ENCODE measurements around the gene PCDHA12.
"Not testable (repeated sequence)": the region's sequence is repeated elsewhere in the genome, so short reads cannot be mapped to it uniquely, and the experiment has no call there.

PCDHA12 gene, protein sequence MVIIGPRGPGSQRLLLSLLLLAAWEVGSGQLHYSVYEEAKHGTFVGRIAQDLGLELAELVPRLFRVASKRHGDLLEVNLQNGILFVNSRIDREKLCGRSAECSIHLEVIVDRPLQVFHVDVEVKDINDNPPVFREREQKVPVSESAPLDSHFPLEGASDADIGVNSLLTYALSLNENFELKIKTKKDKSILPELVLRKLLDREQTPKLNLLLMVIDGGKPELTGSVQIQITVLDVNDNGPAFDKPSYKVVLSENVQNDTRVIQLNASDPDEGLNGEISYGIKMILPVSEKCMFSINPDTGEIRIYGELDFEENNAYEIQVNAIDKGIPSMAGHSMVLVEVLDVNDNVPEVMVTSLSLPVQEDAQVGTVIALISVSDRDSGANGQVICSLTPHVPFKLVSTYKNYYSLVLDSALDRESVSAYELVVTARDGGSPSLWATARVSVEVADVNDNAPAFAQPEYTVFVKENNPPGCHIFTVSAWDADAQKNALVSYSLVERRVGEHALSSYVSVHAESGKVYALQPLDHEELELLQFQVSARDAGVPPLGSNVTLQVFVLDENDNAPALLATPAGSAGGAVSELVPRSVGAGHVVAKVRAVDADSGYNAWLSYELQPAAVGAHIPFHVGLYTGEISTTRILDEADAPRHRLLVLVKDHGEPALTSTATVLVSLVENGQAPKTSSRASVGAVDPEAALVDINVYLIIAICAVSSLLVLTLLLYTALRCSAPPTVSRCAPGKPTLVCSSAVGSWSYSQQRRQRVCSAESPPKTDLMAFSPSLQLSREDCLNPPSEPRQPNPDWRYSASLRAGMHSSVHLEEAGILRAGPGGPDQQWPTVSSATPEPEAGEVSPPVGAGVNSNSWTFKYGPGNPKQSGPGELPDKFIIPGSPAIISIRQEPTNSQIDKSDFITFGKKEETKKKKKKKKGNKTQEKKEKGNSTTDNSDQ

DNA sequence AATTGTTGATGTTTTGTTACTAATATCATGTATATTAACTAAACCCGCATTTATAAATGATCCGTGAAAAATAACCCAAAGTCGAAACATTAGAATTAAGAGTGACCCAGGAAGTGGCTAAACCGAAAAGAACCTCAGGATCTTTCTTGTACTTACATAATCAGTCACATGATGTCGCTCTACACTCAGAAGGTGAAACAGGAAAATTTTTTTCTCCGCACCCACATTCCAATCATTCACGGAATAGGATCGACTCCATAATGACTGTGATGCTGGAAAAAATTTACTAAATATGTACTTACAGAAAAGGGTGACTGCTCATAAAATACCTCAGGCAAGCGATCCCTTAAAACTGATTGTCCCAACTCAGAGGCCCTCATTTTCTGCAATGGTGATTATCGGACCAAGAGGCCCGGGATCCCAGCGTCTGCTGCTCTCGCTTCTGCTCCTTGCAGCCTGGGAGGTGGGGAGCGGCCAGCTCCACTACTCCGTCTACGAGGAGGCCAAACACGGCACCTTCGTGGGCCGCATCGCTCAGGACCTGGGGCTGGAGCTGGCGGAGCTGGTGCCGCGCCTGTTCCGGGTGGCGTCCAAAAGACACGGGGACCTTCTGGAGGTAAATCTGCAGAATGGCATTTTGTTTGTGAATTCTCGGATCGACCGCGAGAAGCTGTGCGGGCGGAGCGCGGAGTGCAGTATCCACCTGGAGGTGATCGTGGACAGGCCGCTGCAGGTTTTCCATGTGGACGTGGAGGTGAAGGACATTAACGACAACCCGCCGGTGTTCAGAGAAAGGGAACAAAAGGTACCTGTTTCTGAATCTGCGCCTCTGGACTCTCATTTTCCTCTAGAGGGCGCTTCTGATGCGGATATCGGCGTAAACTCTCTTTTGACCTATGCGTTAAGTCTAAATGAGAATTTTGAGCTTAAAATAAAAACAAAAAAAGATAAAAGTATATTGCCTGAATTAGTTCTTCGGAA lies at the start of gene PCDHA12:
PCDHA12 (plus strand) TSS at position 224 of the 981 bp plus-strand sequence; CDS start at position 389, 165 bp downstream.
- no peak for DNase-seq (ENCODE audit: low read depth in 1 of 2, low spot score in 1 of 2)

DNA sequence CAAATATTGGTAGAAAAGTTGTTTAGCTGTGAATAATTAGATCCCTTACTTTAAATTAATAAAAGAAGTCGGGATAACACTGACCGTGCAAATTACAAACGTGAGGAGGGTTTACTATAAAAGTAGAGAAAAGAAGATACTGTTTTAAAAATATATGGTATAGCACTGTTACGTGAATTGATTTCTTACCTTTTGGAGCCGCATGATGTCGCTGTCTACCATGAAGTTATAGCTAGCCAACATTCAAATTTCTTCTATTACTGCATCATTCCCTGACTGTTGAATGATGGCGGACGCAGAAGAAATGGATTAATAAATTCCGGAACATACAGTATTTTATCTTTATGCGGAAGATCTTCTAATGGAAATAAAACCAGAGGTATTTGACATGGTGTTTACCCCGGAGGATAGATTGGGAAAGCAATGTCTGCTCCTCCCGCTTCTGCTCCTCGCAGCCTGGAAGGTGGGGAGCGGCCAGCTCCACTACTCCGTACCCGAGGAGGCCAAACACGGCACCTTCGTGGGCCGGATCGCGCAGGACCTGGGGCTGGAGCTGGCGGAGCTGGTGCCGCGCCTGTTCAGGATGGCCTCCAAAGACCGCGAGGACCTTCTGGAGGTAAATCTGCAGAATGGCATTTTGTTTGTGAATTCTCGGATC lies 47.3 kb upstream of the PCDHA12 start, which contains the start of gene PCDHA6:
PCDHA6 (plus strand) TSS at position 257 of the 658 bp plus-strand sequence; CDS start at position 389, 132 bp downstream.
- no peak for DNase-seq (ENCODE audit: low read depth in 1 of 2, low spot score in 1 of 2)

DNA sequence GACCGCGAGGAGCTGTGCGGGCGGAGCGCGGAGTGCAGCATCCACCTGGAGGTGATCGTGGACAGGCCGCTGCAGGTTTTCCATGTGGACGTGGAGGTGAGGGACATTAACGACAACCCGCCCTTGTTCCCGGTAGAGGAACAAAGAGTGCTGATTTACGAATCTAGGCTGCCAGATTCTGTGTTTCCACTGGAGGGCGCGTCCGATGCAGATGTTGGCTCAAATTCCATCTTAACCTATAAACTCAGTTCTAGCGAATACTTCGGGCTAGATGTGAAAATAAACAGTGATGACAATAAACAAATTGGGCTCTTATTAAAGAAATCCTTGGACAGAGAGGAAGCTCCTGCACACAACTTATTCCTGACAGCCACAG lies 46.8 kb upstream of the PCDHA12 start:
- no peak for DNase-seq (ENCODE audit: low read depth in 1 of 2, low spot score in 1 of 2)

DNA sequence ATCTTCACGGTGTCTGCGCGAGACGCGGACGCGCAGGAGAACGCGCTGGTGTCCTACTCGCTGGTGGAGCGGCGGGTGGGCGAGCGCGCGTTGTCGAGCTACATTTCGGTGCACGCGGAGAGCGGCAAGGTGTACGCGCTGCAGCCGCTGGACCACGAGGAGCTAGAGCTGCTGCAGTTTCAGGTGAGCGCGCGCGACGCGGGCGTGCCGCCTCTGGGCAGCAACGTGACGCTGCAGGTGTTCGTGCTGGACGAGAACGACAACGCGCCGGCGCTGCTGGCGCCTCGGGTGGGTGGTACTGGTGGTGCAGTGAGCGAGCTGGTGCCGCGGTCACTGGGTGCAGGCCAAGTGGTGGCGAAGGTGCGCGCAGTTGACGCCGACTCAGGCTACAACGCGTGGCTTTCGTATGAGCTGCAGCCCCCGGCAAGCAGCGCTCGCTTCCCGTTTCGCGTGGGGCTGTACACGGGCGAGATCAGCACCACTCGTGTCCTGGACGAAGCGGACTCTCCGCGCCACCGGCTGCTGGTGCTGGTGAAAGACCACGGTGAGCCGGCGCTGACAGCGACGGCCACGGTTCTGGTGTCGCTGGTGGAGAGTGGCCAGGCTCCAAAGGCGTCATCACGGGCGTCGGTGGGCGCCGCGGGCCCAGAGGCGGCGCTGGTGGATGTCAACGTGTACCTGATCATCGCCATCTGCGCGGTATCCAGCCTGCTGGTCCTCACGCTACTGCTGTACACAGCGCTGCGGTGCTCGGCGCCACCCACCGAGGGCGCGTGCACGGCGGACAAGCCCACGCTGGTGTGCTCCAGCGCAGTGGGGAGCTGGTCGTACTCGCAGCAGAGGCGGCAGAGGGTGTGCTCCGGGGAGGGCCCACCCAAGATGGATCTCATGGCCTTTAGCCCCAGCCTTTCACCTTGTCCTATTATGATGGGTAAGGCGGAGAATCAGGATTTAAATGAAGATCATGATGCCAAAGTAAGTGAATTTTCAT lies 45.3 kb upstream of the PCDHA12 start:
- not testable (repeated sequence) for DNase-seq (ENCODE audit: low read depth in 1 of 2, low spot score in 1 of 2)

DNA sequence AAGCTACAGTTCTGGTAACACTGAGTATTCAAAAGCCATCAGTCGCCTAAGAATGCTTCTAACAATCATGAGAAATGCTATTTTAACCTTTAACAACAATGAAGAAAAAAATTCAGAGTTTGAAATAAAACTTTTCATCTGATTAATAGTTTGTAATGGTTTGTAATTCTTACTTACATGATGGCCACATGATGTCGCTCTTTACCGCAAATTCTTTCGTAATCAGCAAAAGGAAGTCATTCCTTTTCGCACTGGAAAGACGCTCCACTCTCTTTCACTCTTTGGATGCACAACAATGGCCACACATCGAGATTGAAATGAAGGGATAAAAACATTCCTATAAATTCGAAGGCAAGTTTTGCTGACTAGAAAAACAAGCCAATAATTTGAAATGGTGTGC lies 41.1 kb upstream of the PCDHA12 start, which contains the start of gene PCDHA7:
PCDHA7 (plus strand) TSS at position 277 of the 400 bp plus-strand sequence; CDS start at position 392, 115 bp downstream.
- no peak for DNase-seq (ENCODE audit: low read depth in 1 of 2, low spot score in 1 of 2)

DNA sequence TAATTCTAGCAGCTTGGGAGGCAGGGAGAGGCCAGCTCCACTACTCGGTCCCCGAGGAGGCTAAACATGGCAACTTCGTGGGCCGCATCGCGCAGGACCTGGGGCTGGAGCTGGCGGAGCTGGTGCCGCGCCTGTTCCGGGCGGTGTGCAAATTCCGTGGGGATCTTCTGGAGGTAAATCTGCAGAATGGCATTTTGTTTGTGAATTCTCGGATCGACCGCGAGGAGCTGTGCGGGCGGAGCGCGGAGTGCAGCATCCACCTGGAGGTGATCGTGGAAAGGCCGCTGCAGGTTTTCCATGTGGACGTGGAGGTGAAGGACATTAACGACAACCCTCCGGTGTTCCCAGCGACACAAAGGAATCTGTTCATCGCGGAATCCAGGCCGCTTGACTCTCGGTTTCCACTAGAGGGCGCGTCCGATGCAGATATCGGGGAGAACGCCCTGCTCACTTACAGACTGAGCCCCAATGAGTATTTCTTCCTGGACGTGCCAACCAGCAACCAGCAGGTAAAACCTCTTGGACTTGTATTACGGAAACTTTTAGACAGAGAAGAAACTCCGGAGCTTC lies 40.6 kb upstream of the PCDHA12 start:
- not testable (repeated sequence) for DNase-seq (ENCODE audit: low read depth in 1 of 2, low spot score in 1 of 2)

DNA sequence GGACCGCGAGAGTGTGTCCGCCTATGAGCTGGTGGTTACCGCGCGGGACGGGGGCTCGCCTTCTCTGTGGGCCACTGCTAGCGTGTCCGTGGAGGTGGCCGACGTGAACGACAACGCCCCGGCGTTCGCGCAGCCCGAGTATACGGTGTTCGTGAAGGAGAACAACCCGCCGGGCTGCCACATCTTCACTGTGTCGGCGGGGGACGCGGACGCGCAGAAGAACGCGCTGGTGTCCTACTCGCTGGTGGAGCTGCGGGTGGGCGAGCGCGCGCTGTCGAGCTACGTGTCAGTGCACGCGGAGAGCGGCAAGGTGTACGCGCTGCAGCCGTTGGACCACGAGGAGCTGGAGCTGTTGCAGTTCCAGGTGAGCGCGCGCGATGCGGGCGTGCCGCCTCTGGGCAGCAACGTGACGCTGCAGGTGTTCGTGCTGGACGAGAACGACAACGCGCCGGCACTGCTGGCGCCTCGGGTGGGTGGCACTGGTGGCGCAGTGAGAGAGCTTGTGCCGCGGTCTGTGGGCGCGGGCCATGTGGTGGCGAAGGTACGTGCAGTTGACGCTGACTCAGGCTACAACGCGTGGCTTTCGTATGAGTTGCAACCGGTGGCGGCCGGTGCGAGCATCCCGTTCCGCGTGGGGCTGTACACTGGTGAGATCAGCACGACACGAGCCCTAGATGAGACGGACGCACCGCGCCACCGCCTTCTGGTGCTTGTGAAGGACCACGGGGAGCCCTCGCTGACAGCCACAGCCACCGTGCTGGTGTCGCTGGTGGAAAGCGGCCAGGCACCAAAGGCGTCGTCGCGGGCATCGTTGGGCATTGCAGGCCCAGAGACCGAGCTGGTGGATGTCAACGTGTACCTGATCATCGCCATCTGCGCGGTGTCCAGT lies 39.2 kb upstream of the PCDHA12 start:
- no peak for DNase-seq (ENCODE audit: low read depth in 1 of 2, low spot score in 1 of 2)

DNA sequence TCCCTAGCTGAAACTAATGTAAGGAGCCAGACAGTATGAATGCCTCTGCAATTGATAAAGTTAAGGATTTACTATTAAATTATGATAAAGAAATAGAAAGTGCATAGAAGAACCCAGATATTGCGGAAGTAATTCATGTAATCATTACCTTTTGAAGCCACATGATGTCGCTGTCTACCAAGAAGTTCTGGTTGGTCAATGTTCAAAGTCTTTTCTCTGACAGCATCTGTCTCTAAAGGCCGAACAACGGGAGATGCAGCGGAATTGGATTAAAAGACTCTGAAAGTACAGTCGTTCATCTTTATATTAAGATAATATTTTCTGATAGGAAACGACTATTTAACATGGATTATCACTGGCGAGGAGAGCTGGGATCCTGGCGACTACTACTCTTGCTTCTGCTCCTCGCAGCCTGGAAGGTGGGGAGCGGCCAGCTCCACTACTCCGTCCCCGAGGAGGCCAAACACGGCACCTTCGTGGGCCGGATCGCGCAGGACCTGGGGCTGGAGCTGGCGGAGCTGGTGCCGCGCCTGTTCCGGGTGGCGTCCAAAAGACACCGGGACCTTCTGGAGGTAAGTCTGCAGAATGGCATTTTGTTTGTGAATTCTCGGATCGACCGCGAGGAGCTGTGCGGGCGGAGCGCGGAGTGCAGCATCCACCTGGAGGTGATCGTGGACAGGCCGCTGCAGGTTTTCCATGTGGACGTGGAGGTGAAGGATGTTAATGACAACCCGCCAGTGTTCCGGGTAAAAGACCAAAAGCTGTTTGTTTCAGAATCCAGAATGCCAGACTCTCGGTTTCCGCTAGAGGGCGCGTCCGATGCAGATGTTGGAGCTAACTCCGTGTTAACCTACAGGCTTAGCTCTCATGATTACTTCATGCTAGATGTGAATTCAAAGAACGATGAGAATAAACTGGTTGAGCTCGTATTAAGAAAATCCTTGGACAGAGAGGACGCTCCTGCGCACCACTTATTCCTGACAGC lies 33.8 kb upstream of the PCDHA12 start, which contains the start of gene PCDHA8:
PCDHA8 (plus strand) TSS at position 210 of the 985 bp plus-strand sequence; CDS start at position 345, 135 bp downstream.
- no peak for DNase-seq (ENCODE audit: low read depth in 1 of 2, low spot score in 1 of 2)

DNA sequence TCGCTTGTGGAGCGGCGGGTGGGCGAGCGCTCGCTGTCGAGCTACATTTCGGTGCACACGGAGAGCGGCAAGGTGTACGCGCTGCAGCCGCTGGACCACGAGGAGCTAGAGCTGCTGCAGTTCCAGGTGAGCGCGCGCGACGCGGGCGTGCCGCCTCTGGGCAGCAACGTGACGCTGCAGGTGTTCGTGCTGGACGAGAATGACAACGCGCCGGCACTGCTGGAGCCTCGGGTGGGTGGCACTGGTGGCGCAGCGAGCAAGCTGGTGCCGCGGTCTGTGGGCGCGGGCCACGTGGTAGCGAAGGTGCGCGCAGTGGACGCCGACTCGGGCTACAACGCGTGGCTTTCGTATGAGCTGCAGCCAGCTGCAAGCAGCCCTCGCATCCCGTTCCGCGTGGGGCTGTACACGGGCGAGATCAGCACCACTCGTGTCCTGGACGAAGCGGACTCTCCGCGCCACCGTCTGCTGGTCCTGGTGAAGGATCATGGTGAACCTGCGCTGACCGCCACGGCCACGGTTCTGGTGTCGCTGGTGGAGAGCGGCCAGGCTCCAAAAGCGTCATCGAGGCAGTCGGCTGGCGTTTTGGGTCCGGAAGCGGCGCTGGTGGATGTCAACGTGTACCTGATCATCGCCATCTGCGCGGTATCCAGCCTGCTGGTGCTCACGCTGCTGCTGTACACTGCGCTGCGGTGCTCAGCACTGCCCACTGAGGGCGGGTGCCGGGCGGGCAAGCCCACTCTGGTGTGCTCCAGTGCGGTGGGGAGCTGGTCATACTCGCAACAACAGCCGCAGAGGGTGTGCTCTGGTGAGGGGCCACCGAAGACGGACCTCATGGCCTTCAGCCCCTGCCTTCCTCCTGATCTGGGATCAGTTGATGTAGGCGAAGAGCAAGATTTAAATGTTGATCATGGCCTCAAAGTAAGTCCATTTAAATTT lies 32.0 kb upstream of the PCDHA12 start:
- no peak for DNase-seq (ENCODE audit: low read depth in 1 of 2, low spot score in 1 of 2)

DNA sequence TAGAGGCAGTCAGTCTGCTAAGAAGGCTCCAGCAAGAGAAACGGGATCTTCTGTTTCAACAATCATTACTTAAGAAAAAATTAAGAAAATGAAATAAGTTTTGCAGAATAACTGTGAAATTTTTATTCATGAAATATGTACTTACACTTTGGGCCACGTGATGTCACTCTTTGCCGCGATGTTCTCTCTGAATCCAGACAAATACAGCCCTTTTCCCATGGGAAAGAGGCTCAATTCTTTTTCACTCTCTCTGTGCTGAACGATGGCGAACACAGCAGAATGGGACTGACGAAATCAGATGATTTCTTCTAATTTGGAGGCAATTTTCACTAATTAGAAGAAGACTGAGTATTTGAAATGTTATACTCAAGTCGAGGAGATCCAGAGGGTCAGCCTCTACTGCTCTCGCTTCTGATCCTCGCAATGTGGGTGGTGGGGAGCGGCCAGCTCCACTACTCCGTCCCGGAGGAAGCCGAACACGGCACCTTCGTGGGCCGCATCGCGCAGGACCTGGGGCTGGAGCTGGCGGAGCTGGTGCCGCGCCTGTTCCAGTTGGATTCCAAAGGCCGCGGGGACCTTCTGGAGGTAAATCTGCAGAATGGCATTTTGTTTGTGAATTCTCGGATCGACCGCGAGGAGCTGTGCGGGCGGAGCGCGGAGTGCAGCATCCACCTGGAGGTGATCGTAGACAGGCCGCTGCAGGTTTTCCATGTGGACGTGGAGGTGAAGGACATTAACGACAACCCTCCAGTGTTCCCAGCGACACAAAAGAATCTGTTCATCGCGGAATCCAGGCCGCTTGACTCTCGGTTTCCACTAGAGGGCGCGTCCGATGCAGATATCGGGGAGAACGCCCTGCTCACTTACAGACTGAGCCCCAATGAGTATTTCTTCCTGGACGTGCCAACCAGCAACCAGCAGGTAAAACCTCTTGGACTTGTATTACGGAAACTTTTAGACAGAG lies 26.7 kb upstream of the PCDHA12 start, which contains the start of gene PCDHA9:
PCDHA9 (plus strand) TSS at position 244 of the 964 bp plus-strand sequence; CDS start at position 358, 114 bp downstream.
- DNase-seq (ENCODE audit: low read depth in 1 of 2, low spot score in 1 of 2), result not testable (repeated sequence)

DNA sequence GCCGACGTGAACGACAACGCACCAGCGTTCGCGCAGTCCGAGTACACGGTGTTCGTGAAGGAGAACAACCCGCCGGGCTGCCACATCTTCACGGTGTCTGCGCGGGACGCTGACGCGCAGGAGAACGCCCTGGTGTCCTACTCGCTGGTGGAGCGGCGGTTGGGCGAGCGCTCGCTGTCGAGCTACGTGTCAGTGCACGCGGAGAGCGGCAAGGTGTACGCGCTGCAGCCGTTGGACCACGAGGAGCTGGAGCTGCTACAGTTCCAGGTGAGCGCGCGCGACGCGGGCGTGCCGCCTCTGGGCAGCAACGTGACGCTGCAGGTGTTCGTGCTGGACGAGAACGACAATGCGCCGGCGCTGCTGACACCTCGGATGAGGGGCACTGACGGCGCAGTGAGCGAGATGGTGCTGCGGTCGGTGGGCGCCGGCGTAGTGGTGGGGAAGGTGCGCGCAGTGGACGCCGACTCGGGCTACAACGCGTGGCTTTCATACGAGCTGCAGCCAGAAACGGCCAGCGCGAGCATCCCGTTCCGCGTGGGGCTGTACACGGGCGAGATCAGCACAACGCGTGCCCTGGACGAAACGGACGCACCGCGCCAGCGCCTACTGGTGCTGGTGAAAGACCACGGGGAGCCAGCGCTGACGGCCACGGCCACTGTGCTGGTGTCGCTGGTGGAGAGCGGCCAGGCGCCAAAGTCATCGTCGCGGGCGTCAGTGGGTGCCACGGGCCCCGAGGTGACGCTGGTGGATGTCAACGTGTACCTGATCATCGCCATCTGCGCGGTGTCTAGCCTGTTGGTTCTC lies 25.1 kb upstream of the PCDHA12 start:
- DNase-seq (ENCODE audit: low read depth in 1 of 2, low spot score in 1 of 2), result not testable (repeated sequence)

DNA sequence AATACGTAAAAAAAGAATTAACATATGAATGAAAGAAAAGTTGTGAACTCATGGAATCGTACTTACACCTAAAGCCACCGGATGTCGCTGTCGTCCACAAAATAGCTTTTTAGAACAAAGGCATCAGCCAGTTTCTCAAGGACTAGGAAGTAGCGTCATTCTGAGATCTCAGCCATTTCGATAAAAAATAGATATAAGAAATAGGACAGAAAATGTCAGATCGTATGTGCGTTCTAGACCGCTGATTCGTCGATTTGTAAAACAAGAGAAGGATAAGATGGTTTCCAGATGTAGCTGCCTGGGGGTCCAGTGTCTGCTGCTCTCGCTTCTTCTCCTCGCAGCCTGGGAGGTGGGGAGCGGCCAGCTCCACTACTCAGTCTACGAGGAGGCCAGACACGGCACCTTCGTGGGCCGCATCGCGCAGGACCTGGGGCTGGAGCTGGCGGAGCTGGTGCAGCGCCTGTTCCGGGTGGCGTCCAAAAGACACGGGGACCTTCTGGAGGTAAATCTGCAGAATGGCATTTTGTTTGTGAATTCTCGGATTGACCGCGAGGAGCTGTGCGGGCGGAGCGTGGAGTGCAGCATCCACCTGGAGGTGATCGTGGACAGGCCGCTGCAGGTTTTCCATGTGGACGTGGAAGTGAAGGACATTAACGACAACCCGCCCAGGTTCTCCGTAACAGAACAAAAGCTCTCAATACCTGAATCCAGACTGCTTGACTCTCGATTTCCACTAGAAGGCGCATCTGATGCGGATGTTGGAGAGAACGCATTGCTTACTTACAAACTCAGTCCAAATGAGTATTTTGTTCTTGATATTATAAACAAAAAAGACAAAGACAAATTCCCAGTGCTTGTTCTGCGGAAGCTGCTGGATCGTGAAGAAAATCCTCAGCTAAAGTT lies 19.1 kb upstream of the PCDHA12 start, which contains the start of gene PCDHA10:
PCDHA10 (plus strand) TSS at position 126 of the 903 bp plus-strand sequence; CDS start at position 278, 152 bp downstream.
- no peak for DNase-seq (ENCODE audit: low read depth in 1 of 2, low spot score in 1 of 2)

Data from activated CD4-positive, alpha-beta T cell treated with anti-CD3 and anti-CD28 coated beads, Interleukin-2, amount 50 U/mL, for 24 hours (primary cell).